Heart right ventricle (tissue), 16 donors: ENCODE data around the gene TGFBR3L. TPM values are rescaled to one million over a fixed set of nuclear protein-coding genes. Genes with fewer than 3 reads are reported as not detected.

Experiments
- ATAC-seq, 8 donors: fragments of 200-7000 bp; cut with Tn5 transposase; one replicate each; pipeline ENCODE4 v1.9.1; 2020; ENCODE audit warnings: mild to moderate bottlenecking in 8 of 8, moderate library complexity in 8 of 8, moderate number of reproducible peaks in 1 of 8
- DNase-seq, 2 donors: peaks; one replicate each; pipeline ENCODE4 v3.0.0-alpha.2; 2020
- H3K27ac ChIP-seq, 10 donors: fragments of 200-600 bp; sonication (generic) in 2 of 10; one replicate each; pipeline versions ENCODE4 v1.5.0 to v1.8.0; 2020 to 2022; ENCODE audit warnings: mild to moderate bottlenecking in 3 of 10
- H3K27me3 ChIP-seq, 7 donors: fragments of 200-600 bp; one replicate each; pipeline ENCODE4 v1.8.0; 2021 to 2022; ENCODE audit warnings: mild to moderate bottlenecking in 2 of 7
- H3K36me3 ChIP-seq, 9 donors: fragments of 200-600 bp; sonication (generic) in 1 of 9; one replicate each; pipeline versions ENCODE4 v1.5.0 to v1.8.0; 2020 to 2022; ENCODE audit warnings: mild to moderate bottlenecking in 2 of 9
- H3K4me1 ChIP-seq, 9 donors: fragments of 200-600 bp; sonication (generic) in 1 of 9; one replicate each; pipeline versions ENCODE4 v1.5.0 to v1.8.0; 2020 to 2022; ENCODE audit warnings: mild to moderate bottlenecking in 4 of 9
- H3K4me3 ChIP-seq, 10 donors: fragments of 200-600 bp; sonication (generic) in 2 of 10; one replicate each; pipeline versions ENCODE4 v1.5.0 to v1.8.0; 2020 to 2022; ENCODE audit warnings: mild to moderate bottlenecking in 7 of 10, moderate library complexity in 2 of 10
- H3K9me3 ChIP-seq, 11 donors: fragments of 200-600 bp in 10 of 11; sonication (generic) in 2 of 11; one replicate each; pipeline versions ENCODE4 v1.5.0 to v1.8.0; 2013 to 2022; ENCODE audit warnings: mild to moderate bottlenecking in 2 of 11, control low read depth in 1 of 11, moderate library complexity in 1 of 11
- WGBS, 2 donors: extraction: QIAGEN DNeasy Blood & Tissue Kit; methylation state at CpG; one replicate each; pipeline ENCODE4 v1.1.7; 2013; ENCODE audit warnings: inconsistent platforms in 1 of 2; 5-methylcytosine and 5-hydroxymethylcytosine counted together
- intact Hi-C, 10 donors: fragments of 100-400 bp; cut with DNase I; formaldehyde crosslinking; loops; one replicate each; pipeline versions ENCODE4 v1.11.1 to v1.14.2; 2022
- polyA plus RNA-seq, 2 donors: library from polyadenylated mRNA; stranded (reverse); fragments of 200-250 nt; gene quantifications; one replicate each; pipeline ENCODE4 v1.2.3, GENCODE V29; 2013
- total RNA-seq, 10 donors: library from RNA; stranded (reverse); fragmentation: NEBNext Ultra II Directional in 3 of 10; extraction: Animal tissue kit (Norgen Biotek cat#: 25700) in 3 of 10; gene quantifications; one replicate each; pipeline versions ENCODE4 v1.2.1 to v1.2.4, GENCODE V29; 2021 to 2023
- TF ChIP-seq, protein P1 (sequence below), 9 donors: fragments of 200-600 bp; sonication (generic) in 2 of 9; IDR thresholded peaks; one replicate each; pipeline versions ENCODE4 v1.5.0 to v1.8.0; 2021 to 2022; ENCODE audit warnings: antibody characterized with exemption in 9 of 9, mild to moderate bottlenecking in 5 of 9, moderate library complexity in 1 of 9
- donor health status: Arrhythmogenic right ventricular cardiomyopathy.
- donor health status: ischemic (EF 13 %, LVEDD 7.1; RV severe dilation, severe dysfunction).
- donor health status: healthy with polysubstance abuse.
- donor health status: DM: no; HTN: yes; CAD: no.
- donor health status: DM: no; HTN: no; CAD: no.
- donor health status: ischemic (EF 25% LVEDD 6.9; RV normal size, moderate dysfunction).
- donor health status: ischemic (EF 25% LVEDD 5.7; RV mildly dilated, moderate dysfunction).
- donor health status: healthy.
- donor health status: DM: yes; HTN: yes; CAD: no.
- donor health status: Ischemic cardiomyopathy.
- donor health status: ischemic (EF 35%, LVEDD 5.7; RV mildly dilated, moderate dysfunction).
- donor health status: nonischemic (EF 11% LVEDD 7.7; RV severe dilation, severe dysfunction).
- donor health status: DM: yes; HTN: yes; CAD: no.
- donor health status: PGD.
- donor health status: ischemic (EF 29% LVEDD 5.4; RV normal size, mild dysfunction).
- donor health status: nonischemic (EF 23%, LVEDD 6.1; RV moderate dilation, normal function).

TGFBR3L gene
- total and polyA plus RNA-seq, 12 donors: 1.1 to 11.6 (median 4.1) TPM

DNA sequence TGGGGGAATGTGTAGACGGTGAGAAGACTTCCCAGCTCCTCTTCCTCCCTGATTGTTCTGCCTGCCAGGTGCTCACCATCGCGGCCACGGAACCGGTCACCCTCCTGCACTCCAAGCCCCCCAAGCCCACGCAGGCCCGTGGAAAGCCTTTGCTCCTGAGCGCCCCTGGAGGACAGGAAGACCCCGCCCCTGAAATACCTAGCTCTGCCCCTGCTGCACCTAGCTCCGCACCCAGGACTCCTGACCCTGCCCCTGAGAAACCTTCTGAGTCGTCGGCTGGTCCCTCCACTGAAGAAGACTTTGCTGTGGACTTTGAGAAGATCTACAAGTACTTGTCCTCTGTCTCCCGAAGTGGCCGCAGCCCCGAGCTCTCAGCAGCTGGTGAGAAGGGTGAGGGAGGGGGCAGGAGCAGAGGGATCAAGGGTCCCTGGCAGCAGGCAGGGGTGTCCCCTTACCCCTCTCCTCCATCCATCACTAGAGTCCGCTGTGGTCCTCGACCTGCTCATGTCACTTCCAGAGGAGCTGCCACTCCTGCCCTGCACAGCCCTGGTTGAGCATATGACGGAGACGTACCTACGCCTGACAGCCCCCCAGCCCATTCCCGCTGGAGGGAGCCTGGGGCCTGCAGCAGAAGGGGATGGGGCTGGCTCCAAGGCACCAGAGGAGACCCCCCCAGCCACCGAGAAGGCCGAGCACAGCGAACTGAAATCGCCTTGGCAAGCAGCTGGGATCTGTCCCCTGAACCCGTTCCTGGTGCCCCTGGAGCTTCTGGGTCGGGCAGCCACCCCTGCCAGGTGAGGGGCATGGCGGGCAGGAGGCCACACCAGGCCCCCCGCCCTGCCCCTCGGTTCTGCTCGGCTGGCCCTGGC, 7.6 kb downstream of the TGFBR3L start:
- peak overlapping the region in 4 of 10 donors; percentile 57 to 88 (median 77) for H3K4me3 ChIP-seq
- peak overlapping the region in 3 of 10 donors; percentile 59 to 83 (median 74) for H3K27ac ChIP-seq
- intact Hi-C loops: loop anchor here in 5 of 10 donors (5.0 to 10.0 kb wide), 4 partner anchors 65 to 330 kb away; no protein-coding TSS in a partner anchor
- peaks cover 0 to 33% (median 20%) of the 10 kb centered on the region in 7 donors for H3K27me3 ChIP-seq
- peaks cover 0 to 23% (median 15%) of the 10 kb centered on the region in 9 donors for H3K36me3 ChIP-seq
- TF ChIP-seq, protein P1, sequence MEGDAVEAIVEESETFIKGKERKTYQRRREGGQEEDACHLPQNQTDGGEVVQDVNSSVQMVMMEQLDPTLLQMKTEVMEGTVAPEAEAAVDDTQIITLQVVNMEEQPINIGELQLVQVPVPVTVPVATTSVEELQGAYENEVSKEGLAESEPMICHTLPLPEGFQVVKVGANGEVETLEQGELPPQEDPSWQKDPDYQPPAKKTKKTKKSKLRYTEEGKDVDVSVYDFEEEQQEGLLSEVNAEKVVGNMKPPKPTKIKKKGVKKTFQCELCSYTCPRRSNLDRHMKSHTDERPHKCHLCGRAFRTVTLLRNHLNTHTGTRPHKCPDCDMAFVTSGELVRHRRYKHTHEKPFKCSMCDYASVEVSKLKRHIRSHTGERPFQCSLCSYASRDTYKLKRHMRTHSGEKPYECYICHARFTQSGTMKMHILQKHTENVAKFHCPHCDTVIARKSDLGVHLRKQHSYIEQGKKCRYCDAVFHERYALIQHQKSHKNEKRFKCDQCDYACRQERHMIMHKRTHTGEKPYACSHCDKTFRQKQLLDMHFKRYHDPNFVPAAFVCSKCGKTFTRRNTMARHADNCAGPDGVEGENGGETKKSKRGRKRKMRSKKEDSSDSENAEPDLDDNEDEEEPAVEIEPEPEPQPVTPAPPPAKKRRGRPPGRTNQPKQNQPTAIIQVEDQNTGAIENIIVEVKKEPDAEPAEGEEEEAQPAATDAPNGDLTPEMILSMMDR (IDR thresholded peaks at IDR 0.05): no peak
- DNase-seq (no peak), ATAC-seq (no peak)
- H3K9me3 ChIP-seq: no peaks in the 10 kb centered on the region
- H3K4me1 ChIP-seq: peaks cover 17 to 71% (median 44%) of the 10 kb centered on the region in 9 donors
- 92 to 94% methylated on average over 29 to 31 of the region's 31 CpGs for WGBS, 2 donors

DNA sequence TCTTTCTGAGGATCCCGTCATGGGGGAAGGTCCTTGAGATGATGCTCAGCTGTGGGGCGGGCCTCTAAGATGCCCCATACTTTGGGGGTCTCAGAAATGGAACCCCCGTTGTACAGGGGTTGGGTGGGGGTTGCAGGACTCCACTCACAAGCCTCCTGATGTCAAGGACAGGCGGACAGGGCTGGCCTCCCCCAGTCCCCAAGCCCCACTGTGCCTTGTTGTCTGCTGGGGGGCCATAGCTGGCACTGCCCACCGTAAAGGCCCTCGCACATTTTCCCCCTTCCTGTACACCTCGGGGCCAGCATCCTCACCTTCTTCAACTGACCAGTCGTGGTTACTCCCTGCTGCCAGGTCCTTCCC, 8.2 kb downstream of the TGFBR3L start:
- peaks cover 0 to 27% (median 14%) of the 10 kb centered on the region in 7 donors for H3K27me3 ChIP-seq
- H3K27ac ChIP-seq: no peak overlapping the region
- H3K4me1 ChIP-seq: peaks cover 13 to 71% (median 40%) of the 10 kb centered on the region in 9 donors

DNA sequence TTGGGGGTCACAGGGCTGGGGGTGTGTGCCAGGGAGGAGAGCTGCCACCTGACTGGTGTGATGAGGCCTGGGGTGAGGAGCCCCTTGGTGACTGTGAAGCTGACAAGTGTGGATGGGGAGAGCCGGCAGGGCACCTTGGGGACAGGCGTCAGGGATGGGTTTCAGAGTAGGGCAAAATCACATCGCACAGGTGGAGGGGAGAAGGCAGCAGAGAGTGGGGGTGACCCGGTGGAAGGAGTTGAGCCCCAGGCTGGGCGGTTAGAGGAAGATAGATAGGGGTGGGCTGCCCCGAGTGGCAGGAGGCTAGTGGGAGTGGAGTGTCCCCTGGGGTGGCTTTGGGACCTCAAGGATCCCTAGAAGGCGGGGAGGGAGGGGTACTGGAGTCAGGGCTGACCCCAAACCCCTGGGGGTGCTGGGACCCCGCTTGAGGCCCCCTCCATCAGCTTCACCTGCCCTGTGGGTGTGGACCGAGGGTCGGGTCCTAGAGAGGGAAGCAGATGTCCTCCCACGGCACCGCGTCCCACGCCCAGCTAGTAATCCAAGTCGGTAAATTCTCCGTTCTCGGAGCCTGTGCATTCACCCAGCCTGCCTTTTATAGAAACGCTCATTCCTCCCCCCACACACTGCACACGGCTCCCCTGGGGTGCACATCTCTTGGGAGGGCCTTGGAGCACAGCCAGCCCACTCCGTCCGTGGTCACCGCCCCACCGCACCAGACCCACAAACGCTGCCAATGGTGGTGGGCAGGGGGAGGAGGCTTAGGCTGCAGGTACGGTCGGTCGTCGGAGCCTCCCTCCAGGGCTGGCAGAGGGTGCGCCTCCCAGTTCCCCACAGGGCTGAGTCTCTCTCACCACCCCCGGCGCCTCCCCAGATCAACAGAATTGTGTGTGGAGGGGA, 8.9 kb downstream of the TGFBR3L start:
- ATAC-seq (no peak), DNase-seq (no peak)
- H3K9me3 ChIP-seq: no peaks in the 10 kb centered on the region
- H3K27me3 ChIP-seq: peaks cover 0 to 19% (median 7%) of the 10 kb centered on the region in 7 donors
- H3K36me3 ChIP-seq: peaks cover 0 to 23% (median 15%) of the 10 kb centered on the region in 9 donors
- TF ChIP-seq, protein P1 (IDR thresholded peaks at IDR 0.05): no peak
- no peak overlapping the region for H3K4me3 ChIP-seq
- 84% methylated on average over 31 of the region's 31 CpGs for WGBS, 2 donors
- no peak overlapping the region for H3K27ac ChIP-seq
- intact Hi-C loops: loop anchor here in 5 of 10 donors (5.0 to 10.0 kb wide), 4 partner anchors 66 to 329 kb away; no protein-coding TSS in a partner anchor
- peaks cover 18 to 72% (median 44%) of the 10 kb centered on the region in 9 donors for H3K4me1 ChIP-seq

More for the DNA sequence above, 8.2 kb downstream of the TGFBR3L start:
- no peak for DNase-seq
- TF ChIP-seq, protein P1 (IDR thresholded peaks at IDR 0.05): no peak
- peaks cover 0 to 23% (median 15%) of the 10 kb centered on the region in 9 donors for H3K36me3 ChIP-seq
- H3K4me3 ChIP-seq: no peak overlapping the region
- intact Hi-C loops: loop anchor here in 5 of 10 donors (5.0 to 10.0 kb wide), 4 partner anchors 66 to 329 kb away; no protein-coding TSS in a partner anchor
- whole genome bisulfite sequencing, 2 donors: 88 to 91% methylated on average over 8 of the region's 8 CpGs
- no peak for ATAC-seq
- H3K9me3 ChIP-seq: no peaks in the 10 kb centered on the region

DNA sequence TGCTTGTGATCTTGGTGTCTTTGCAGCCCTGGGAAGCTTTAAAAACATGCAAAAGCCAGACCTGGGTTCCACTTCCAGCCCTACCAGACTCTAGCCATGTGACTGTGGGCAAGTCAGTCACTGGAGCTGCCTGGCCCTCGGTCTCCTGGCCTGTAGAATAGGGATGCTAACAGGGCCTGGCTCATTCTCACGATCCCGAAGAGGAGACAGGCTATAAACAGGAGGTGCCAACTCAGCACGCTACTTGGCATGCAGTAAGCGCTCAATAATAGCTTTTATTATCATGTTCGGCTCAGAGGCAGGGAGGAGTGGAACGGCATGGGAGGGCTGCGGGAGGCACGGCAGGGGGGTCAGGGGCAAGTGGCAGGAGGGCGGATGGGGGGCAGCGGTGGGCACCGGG, 9.6 kb downstream of the TGFBR3L start:
- no peaks in the 10 kb centered on the region for H3K9me3 ChIP-seq
- H3K27me3 ChIP-seq: peaks cover 0 to 12% (median 2%) of the 10 kb centered on the region in 7 donors
- H3K4me1 ChIP-seq: peaks cover 18 to 73% (median 47%) of the 10 kb centered on the region in 9 donors
- DNase-seq (no peak), ATAC-seq (no peak)
- TF ChIP-seq, protein P1 (IDR thresholded peaks at IDR 0.05): no peak
- H3K36me3 ChIP-seq: peaks cover 0 to 23% (median 15%) of the 10 kb centered on the region in 9 donors
- 80 to 85% methylated on average over 12 of the region's 12 CpGs for WGBS, 2 donors
- no peak overlapping the region for H3K4me3 ChIP-seq
- intact Hi-C loops: loop anchor here in 5 of 10 donors (5.0 to 10.0 kb wide), 4 partner anchors 67 to 328 kb away; no protein-coding TSS in a partner anchor
- no peak overlapping the region for H3K27ac ChIP-seq
